ENCODE measurements around the gene RTN3.

RTN3 gene

GRCh38 chr11:63652671-63653070 is 28.6 kb upstream of the RTN3 start:
- TF ChIP-seq CTCF (IDR thresholded peaks at IDR 0.05; ENCODE audit: low read depth, low read length, missing control alignments): no peak
- H3K27me3 ChIP-seq (replicated peaks): no peaks in the 10 kb centered on the region
- H3K4me3 ChIP-seq (ENCODE audit: low read depth, low read length): no peak overlapping the region
- H3K27ac ChIP-seq: no peak overlapping the region
- no peak for DNase-seq
- peaks cover 29% of the 10 kb centered on the region for H3K36me3 ChIP-seq (replicated peaks)
- in situ Hi-C loops (cut with HindIII; ENCODE audit: low pct_ligation_motif_present, low sequenced_read_pairs): no loop called here

- in situ Hi-C loops (cut with HindIII; ENCODE audit: low pct_ligation_motif_present, low sequenced_read_pairs): no loop called here
- Histone ChIP-seq H3K27ac (no peak overlapping the region), H3K4me3 (ENCODE audit: low read depth, low read length) (no peak overlapping the region), H3K36me3 (replicated peaks) (peaks cover 3% of the 10 kb centered on the region), H3K27me3 (replicated peaks) (no peaks in the 10 kb centered on the region)
- no peak for TF ChIP-seq CTCF (IDR thresholded peaks at IDR 0.05; ENCODE audit: low read depth, low read length, missing control alignments)
- no peak for DNase-seq
Observed at GRCh38 chr11:63660972-63661371, 20.3 kb upstream of the RTN3 start.

- Histone ChIP-seq H3K4me3 (ENCODE audit: low read depth, low read length) (no peak overlapping the region), H3K36me3 (replicated peaks) (no peaks in the 10 kb centered on the region), H3K27me3 (replicated peaks) (no peaks in the 10 kb centered on the region), H3K27ac (peak overlapping the region; percentile 50)
- in situ Hi-C loops (cut with HindIII; ENCODE audit: low pct_ligation_motif_present, low sequenced_read_pairs): no loop called here
- peak; percentile 73 for DNase-seq
- no peak for TF ChIP-seq CTCF (IDR thresholded peaks at IDR 0.05; ENCODE audit: low read depth, low read length, missing control alignments)
Observed at GRCh38 chr11:63663809-63664208, 17.5 kb upstream of the RTN3 start.

GRCh38 chr11:63666874-63667273 is 14.4 kb upstream of the RTN3 start:
- in situ Hi-C loops (cut with HindIII; ENCODE audit: low pct_ligation_motif_present, low sequenced_read_pairs): no loop called here
- no peak for TF ChIP-seq CTCF (IDR thresholded peaks at IDR 0.05; ENCODE audit: low read depth, low read length, missing control alignments)
- Histone ChIP-seq H3K36me3 (replicated peaks) (no peaks in the 10 kb centered on the region), H3K27me3 (replicated peaks) (no peaks in the 10 kb centered on the region), H3K4me3 (ENCODE audit: low read depth, low read length) (no peak overlapping the region), H3K27ac (peak overlapping the region; percentile 66)
- DNase-seq: peak; percentile 37

GRCh38 chr11:63667995-63668795 is 13.1 kb upstream of the RTN3 start:
- TF ChIP-seq CTCF (IDR thresholded peaks at IDR 0.05; ENCODE audit: low read depth, low read length, missing control alignments): no peak
- H3K36me3 ChIP-seq (replicated peaks): no peaks in the 10 kb centered on the region
- H3K27me3 ChIP-seq (replicated peaks): no peaks in the 10 kb centered on the region
- H3K27ac ChIP-seq: peak overlapping the region; percentile 66
- peak; percentile 63 for DNase-seq
- in situ Hi-C loops (cut with HindIII; ENCODE audit: low pct_ligation_motif_present, low sequenced_read_pairs): no loop called here
- no peak overlapping the region for H3K4me3 ChIP-seq (ENCODE audit: low read depth, low read length)

- Histone ChIP-seq H3K27me3 (replicated peaks) (no peaks in the 10 kb centered on the region), H3K4me3 (ENCODE audit: low read depth, low read length) (peak overlapping the region; percentile 76), H3K27ac (peak overlapping the region; percentile 76), H3K36me3 (replicated peaks) (no peaks in the 10 kb centered on the region)
- no peak for DNase-seq
- no peak for TF ChIP-seq CTCF (IDR thresholded peaks at IDR 0.05; ENCODE audit: low read depth, low read length, missing control alignments)
- in situ Hi-C loops (cut with HindIII; ENCODE audit: low pct_ligation_motif_present, low sequenced_read_pairs): no loop called here
Observed at GRCh38 chr11:63670096-63670432, 11.2 kb upstream of the RTN3 start.
